GM12878 (cell line): ENCODE measurements around the gene ITGA3. TPM values are rescaled to one million over a fixed set of nuclear protein-coding genes. Genes with fewer than 3 reads are reported as not detected.

Experiments
- ATAC-seq: fragments of 200-7000 bp; cut with Tn5 transposase; 3 replicates; pipeline ENCODE4 v1.9.1; 2020; ENCODE audit warnings: mild to moderate bottlenecking, moderate library complexity
- BruUV-seq: library from RNA; stranded (reverse); fragments of 400-500 nt; replicated peaks from 2 replicates; lab custom pipeline; 2021; lab: Mats Ljungman, UMichigan
- CTCF ChIA-PET: fragments of 300-600 bp; sonication (Branson Sonifier 250); formaldehyde crosslinking; extraction: SDS; loops from one replicate; lab custom pipeline; 2021; ENCODE audit warnings: inconsistent platforms; lab: Yijun Ruan, JAX
- POLR2A ChIA-PET: fragments of 350-600 bp; formaldehyde crosslinking; extraction: SDS; loops from one replicate; lab custom pipeline; 2021; ENCODE audit warnings: inconsistent platforms; lab: Charles Lee
- RAD21 ChIA-PET: fragments of 300-600 bp; sonication (Branson Sonifier 250); formaldehyde crosslinking; loops from one replicate; lab custom pipeline; 2023; ENCODE audit warnings: antibody characterized with exemption; ENCODE audit not compliant: unreplicated experiment; lab: Charles Lee
- SMC1A ChIA-PET: fragments of 300-600 bp; sonication (Branson Sonifier 250); formaldehyde crosslinking; loops from one replicate; lab custom pipeline; 2023; ENCODE audit not compliant: unreplicated experiment, uncharacterized antibody; lab: Charles Lee
- DNase-seq: peaks from one replicate; pipeline ENCODE4 v3.0.0-alpha.2; 2011; ENCODE audit warnings: low read depth, low spot score
- FAIRE-seq: peaks from 3 replicates; lab custom pipeline; 2011; peaks lifted over from hg19 to GRCh38; lab: Jason Lieb, UNC
- H2AFZ ChIP-seq: 2 replicates; pipeline ENCODE4 v1.6.0; 2011; ENCODE audit warnings: low read depth, low read length, control low read depth; ENCODE audit not compliant: control insufficient read depth
- H3K27ac ChIP-seq: 2 replicates; pipeline ENCODE4 v1.5.1; 2011; ENCODE audit warnings: control low read depth; ENCODE audit not compliant: control insufficient read depth, insufficient read depth
- H3K27me3 ChIP-seq, 2 experiments: replicated peaks in 1 of 2; 2 replicates each; pipeline versions ENCODE4 v1.6.0 to v1.6.1; 2011; ENCODE audit warnings: low read length in 1 of 2; ENCODE audit not compliant: control insufficient read depth in 2 of 2, insufficient read depth in 2 of 2
- H3K36me3 ChIP-seq, 2 experiments: 2 replicates each; pipeline ENCODE4 v1.5.1; 2011; ENCODE audit warnings: low read length in 1 of 2; ENCODE audit not compliant: control insufficient read depth in 2 of 2, insufficient read depth in 2 of 2
- H3K4me1 ChIP-seq: 2 replicates; pipeline ENCODE4 v1.6.1; 2011; ENCODE audit warnings: mild to moderate bottlenecking, low read length, moderate library complexity, mixed read lengths; ENCODE audit not compliant: control insufficient read depth, insufficient read depth
- H3K4me2 ChIP-seq: 2 replicates; pipeline ENCODE4 v1.6.0; 2011; ENCODE audit warnings: control low read depth; ENCODE audit not compliant: control insufficient read depth, insufficient read depth
- H3K4me3 ChIP-seq: fragments of 200-600 bp; sonication (generic); 2 replicates; pipeline ENCODE4 v1.5.1; 2016
- H3K79me2 ChIP-seq: 2 replicates; pipeline ENCODE4 v1.6.0; 2011; ENCODE audit warnings: low read length; ENCODE audit not compliant: control insufficient read depth, insufficient read depth
- H3K9ac ChIP-seq: 2 replicates; pipeline ENCODE4 v1.8.0; 2011; ENCODE audit warnings: low read length, control low read depth, mixed read lengths; ENCODE audit not compliant: control insufficient read depth, insufficient read depth
- H3K9me3 ChIP-seq: replicated peaks from 3 replicates; pipeline ENCODE4 v1.5.1; 2011; ENCODE audit warnings: mild to moderate bottlenecking, low read length; ENCODE audit not compliant: control insufficient read depth, insufficient read depth
- H4K20me1 ChIP-seq: 2 replicates; pipeline ENCODE4 v1.6.0; 2011; ENCODE audit not compliant: control insufficient read depth, insufficient read depth
- ATF7 ChIP-seq: fragments of 450-650 bp; IDR thresholded peaks from 2 replicates; pipeline ENCODE4 v1.6.1; 2016; ENCODE audit warnings: low read depth, mild to moderate bottlenecking
- FOXK2 ChIP-seq: fragments of 450-650 bp; IDR thresholded peaks from 2 replicates; pipeline ENCODE4 v1.6.1; 2017; ENCODE audit warnings: mild to moderate bottlenecking, moderate library complexity
- HSF1 ChIP-seq: fragments of 150-350 bp; IDR thresholded peaks from 2 replicates; pipeline ENCODE4 v1.6.1; 2014; ENCODE audit warnings: mild to moderate bottlenecking, low read depth, low read length
- TARDBP ChIP-seq: IDR thresholded peaks from 2 replicates; pipeline ENCODE4 v1.6.1; 2016; ENCODE audit warnings: borderline replicate concordance
- ZSCAN29 ChIP-seq: fragments of 450-650 bp; IDR thresholded peaks from 2 replicates; pipeline ENCODE4 v1.6.1; 2017; ENCODE audit warnings: mild to moderate bottlenecking, moderate library complexity
- WGBS: methylation state at CpG from one replicate; pipeline ENCODE4 v1.1.6; 2016; ENCODE audit warnings: low lambda C conversion rate; ENCODE audit not compliant: insufficient replicate concordance, insufficient coverage; ENCODE audit errors: missing lambda C conversion rate; 5-methylcytosine and 5-hydroxymethylcytosine counted together
- in situ Hi-C: fragments of 300-500 bp; cut with MboI; formaldehyde crosslinking; loops from 9 replicates; pipeline ENCODE4 v1.14.3; 2018; ENCODE audit warnings: mixed read lengths
- intact Hi-C: fragments of 100-400 bp; cut with micrococcal nuclease; formaldehyde crosslinking; loops from one replicate; pipeline ENCODE4 v1.14.2; 2022; ENCODE audit not compliant: unreplicated experiment
- polyA plus RNA-seq, 11 experiments: library from polyadenylated mRNA; depleted of rRNA in 4 of 11; unstranded in 6 of 11; stranded (reverse) in 5 of 11; fragments of >200 nt; fragmentation: Nextera tagmentation in 4 of 11; fragmentation: Illumina TruSeq in 1 of 11; extraction: Ambion mirVana in 4 of 11; extraction: Trizol in 1 of 11; gene quantifications; 1 replicate in 1 of 11; 2 replicates in 10 of 11; pipeline versions ENCODE4 v1.2.1 to v1.2.3, GENCODE V29; 2011 to 2016; ENCODE audit warnings: inconsistent platforms in 2 of 11, missing spikeins in 2 of 11, low read depth in 1 of 11
- total RNA-seq, 4 experiments: library from RNA; depleted of rRNA in 3 of 4; stranded (reverse); fragments of >200 nt in 3 of 4; fragmentation: Illumina TruSeq in 1 of 4; extraction: Trizol in 1 of 4; gene quantifications; 2 replicates each; pipeline versions ENCODE4 v1.2.1 to v1.2.3, GENCODE V29; 2013 to 2021

ITGA3 gene
- total and polyA plus RNA-seq, 10 of the 15 experiments (the other 5 are each of a cell fraction or from before 2014, with no cell fraction given), result 0.29 to 13.4 (median 6.6) TPM

- TF ChIP-seq HSF1 (no peak), TARDBP (no peak), FOXK2 (no peak)
- TF ChIP-seq, all 136 proteins: peak for 0
Observed at GRCh38 chr17:50080827-50081226, 24.9 kb downstream of the ITGA3 start (continued).

GRCh38 chr17:50081757-50082156 is 25.8 kb downstream of the ITGA3 start:
- H3K4me2 ChIP-seq, result no peak overlapping the region
- H3K4me3 ChIP-seq, result no peak overlapping the region
- DNase-seq (no peak), ATAC-seq (no peak), FAIRE-seq (no peak)
- TF ChIP-seq ATF7, result 0 out of 2 replicates have a peak, but pooled peaks have one; percentile 21
- TF ChIP-seq ZSCAN29, result no peak
- ChIA-PET SMC1A (interaction anchor here (1.2 kb wide), 1 partner anchor 294 kb away, joined by 3 read pairs; no protein-coding TSS in a partner anchor), RAD21 (no interaction called here), POLR2A (no interaction called here), CTCF (interaction anchor here (0.5 to 1.6 kb wide), 8 partner anchors 12 to 1189 kb away, joined by 3 to 7 read pairs (median 3); no protein-coding TSS in a partner anchor)
- H3K4me1 ChIP-seq, result peaks cover 5% of the 10 kb centered on the region; the same call in 1 of the 2 replicates
- no peaks in the 10 kb centered on the region for H3K79me2 ChIP-seq
- H4K20me1 ChIP-seq, result no peaks in the 10 kb centered on the region
- in situ Hi-C loops, result no loop called here
- no peak overlapping the region for H3K9ac ChIP-seq
- no peaks in the 10 kb centered on the region for H3K27me3 ChIP-seq
- peaks cover 0 to 4% of the 10 kb centered on the region in 2 experiments; a peak in 2 of 4 replicates for H3K36me3 ChIP-seq
- no peak overlapping the region for H3K27ac ChIP-seq
- BruUV-seq, result no TSS peak
- WGBS, result 78% methylated on average over 5 of the region's 5 CpGs
- no peaks in the 10 kb centered on the region for H3K9me3 ChIP-seq
- H2AFZ ChIP-seq, result no peak overlapping the region
- intact Hi-C loops, result no loop called here
